NCI-H2227 (cell line): ENCODE measurements around the gene PLPP3.

Experiments
- DNase-seq: peaks from one replicate; lab custom pipeline; 2025; ENCODE audit not compliant: unreplicated experiment; lab: John Stamatoyannopoulos, UW

PLPP3 gene

GRCh38 chr1:56501426-56501825 lies 77.9 kb downstream of the PLPP3 start:
- no peak for DNase-seq

DNA sequence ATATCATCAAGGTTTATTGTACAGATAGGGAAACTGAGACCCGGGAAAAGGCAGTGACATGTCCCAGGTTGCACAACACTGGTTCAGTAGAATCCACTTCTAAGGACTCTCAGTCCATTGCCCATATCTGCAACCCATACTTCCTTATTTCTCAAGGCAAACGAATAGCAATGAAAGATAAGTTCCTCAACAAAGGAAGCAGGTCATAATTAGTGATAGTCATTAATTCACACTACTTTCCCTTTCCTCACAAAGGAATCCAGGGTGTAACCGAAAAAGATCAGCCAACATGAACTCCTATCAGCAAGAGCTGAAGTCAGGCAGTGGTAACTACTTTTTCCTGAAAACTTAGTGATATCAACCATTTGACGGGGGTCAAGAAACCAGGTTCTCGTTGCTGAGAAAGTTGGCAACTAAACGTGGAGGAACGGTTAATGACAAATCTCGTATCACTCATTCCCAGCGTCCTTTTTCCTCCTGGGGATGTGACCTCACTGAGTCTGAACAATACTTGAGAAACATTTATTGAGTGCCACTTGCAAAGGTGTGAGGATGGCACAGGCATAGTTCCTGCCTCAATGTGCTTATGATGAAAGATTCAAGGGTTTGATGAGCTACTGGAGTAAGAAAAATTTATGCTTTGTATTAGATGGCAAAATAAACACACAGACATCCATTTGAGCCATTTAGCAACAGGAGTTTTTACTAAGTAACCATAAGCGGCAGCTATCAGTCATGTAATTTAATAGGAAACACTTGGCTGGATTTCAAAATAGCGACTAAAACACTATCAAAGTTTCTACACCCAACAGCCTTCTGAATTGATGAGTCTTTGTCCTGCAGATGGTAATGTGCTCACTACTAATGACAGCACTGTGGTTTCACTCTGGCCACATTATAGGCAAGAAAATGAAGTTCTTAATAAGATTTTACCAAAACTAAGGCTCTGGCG lies 82.3 kb downstream of the PLPP3 start:
- no peak for DNase-seq

GRCh38 chr1:56496158-56496557 lies 83.2 kb downstream of the PLPP3 start:
- DNase-seq = no peak

- no peak for DNase-seq
These were observed 83.8 kb downstream of the PLPP3 start for GRCh38 chr1:56495538-56495937.

DNA sequence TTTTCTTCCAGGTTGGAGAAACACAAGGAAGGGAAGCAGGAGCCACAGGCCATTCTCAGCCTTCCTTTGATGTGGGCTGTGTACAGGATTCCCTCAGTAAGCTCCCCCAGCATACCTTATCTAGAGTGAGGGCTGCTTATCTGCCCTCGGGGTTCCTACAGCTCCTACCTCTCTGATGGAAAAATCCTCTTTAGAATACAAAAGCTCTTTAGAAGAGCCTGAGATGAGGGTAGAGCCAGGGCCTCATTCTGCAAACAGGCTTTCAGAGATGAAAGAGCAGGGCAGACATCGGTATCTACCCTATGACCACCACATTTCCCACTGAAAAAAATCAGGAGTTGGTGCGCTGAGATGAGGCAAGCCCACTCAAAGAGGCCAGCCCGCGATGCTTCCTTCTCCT lies 85.1 kb downstream of the PLPP3 start:
- no peak for DNase-seq

DNA sequence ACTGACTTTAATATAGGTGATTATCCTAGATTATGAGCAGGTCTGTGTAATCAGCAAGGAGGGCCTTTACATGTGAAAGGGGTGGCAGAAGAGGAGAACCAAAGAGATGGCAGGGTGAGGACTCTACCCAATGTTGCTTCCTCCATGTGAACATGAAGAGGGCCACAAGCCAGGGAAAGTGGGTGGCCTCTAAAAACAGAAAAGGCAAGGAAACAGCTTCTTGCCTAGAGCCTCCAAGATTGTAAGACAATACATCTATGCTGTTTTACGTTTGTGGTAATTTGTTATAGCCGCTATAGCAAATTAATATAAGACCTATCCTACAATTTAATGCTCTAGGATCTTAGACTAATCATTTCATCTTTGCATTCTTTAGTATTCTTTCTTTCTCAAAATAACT lies 85.5 kb downstream of the PLPP3 start:
- no peak for DNase-seq

DNA sequence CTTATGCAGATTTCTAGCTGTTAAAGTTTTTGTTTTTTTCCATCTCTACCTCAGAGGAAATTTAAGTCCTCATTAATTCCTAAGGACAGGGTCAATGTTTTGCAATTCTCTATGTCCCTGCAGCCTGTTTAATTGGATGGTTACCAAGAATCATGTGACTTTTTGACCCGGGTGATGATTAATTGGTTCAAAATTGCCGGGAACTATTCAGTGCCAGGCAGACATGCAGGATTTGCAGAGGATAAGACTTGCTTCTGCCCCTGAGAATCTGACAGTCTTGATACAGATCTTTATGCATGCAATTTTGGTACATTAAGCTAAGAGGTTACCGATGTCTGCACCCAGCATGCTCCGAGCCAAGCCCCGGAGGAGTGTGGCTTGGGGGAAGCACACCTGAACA lies 87.9 kb downstream of the PLPP3 start:
- DNase-seq = no peak

GRCh38 chr1:56490619-56491018 lies 88.7 kb downstream of the PLPP3 start:
- no peak for DNase-seq

- DNase-seq = no peak
These were observed 89.7 kb downstream of the PLPP3 start for GRCh38 chr1:56489695-56490094.

DNA sequence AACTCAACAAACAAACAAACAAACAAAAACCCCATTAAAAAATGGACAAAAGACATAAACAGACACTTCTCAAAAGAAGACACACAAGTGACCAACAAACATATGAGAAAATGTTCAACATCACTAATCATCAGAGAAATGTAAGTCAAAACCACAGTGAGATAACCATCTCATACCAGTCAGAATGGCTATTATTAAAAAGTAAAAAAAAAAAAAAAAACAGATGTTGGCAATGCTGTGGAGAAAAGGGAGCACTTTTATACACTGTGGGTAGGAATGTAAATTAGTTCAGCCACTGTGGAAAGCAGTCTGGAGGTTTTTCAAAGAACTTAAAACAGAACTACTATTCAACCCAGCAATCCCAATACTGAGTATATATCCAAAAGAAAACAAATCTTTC lies 94.7 kb downstream of the PLPP3 start:
- DNase-seq = no peak

DNA sequence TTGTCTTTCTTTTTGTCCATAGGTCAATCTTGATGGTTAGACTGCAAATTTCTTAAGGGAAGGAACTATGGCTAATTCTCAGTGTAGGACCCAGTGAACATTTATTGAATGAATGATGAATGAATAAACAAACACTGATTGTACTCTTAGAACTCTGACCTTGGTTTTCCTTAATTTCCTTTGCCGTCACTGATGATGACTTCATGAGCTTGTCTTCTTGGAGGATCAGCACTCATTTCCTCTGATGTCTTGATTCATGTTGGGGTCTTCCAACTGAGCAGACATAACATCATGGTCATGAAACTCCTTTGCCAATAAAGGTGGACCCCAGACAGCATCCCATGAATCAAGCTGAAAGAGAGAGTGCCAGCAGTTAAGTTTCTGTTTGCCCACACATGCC lies 96.3 kb downstream of the PLPP3 start:
- no peak for DNase-seq

DNA sequence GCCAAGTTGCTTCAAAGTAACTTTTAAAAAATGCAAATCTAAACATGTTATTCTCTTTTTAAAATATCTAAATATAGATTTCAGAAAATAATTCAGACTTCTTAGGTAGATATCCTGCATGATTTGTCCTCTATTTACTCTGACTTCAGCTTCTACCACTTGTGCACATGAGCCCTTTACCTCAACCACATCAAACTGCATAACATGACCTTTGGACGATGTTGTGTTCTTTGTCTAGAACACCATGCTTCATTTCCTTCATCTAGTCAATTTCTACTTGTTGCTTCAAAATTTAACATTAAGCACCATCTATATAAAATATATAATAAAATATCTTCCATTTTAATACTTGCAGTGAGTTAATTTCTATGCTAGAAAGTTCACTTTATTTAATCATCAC lies 96.9 kb downstream of the PLPP3 start:
- no peak for DNase-seq

DNA sequence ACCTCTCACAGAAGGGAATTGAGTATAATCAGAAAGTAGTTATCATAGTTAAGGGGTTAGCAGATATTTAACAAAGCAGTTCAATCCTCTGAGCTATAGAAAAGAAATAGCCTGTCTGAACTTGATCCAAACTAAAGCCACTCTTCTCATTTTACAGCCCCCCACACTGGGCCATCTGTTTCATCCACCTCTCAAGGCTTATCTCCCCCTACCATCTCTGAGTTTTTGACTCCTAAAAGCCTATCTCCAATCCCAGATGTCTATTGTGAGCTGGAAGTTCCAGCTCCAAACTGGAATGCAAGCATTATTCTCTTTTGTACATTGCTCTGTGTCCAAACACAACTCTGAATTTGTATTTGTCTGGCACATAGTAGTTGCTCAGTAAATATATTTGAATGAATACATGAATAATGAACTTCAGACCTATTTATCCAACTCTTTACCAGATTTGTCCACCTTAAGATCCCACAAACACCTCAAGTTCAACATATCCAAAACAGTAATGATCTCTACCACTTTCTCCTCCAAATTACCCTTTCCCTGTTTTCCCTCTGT lies 98.1 kb downstream of the PLPP3 start:
- DNase-seq = no peak

DNA sequence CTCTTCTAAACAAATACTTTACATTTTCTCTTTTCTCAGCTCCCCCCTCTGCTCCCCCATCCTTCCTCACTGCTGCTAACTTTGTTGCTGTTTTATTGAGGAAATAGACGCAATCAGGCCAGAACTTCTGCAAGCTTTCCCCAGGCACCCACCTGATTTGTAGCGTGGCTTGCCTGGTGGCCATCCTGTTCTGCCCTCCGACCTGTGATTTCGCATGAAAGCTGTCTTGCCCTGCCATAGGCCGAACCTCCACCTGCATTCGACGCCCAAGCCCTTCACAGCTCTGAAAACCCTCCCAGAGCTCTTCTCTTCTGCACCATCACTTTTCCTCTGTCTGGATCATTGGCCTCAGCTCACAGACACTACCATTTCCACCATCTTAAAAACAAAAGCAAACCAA lies 100.6 kb downstream of the PLPP3 start:
- no peak for DNase-seq

DNA sequence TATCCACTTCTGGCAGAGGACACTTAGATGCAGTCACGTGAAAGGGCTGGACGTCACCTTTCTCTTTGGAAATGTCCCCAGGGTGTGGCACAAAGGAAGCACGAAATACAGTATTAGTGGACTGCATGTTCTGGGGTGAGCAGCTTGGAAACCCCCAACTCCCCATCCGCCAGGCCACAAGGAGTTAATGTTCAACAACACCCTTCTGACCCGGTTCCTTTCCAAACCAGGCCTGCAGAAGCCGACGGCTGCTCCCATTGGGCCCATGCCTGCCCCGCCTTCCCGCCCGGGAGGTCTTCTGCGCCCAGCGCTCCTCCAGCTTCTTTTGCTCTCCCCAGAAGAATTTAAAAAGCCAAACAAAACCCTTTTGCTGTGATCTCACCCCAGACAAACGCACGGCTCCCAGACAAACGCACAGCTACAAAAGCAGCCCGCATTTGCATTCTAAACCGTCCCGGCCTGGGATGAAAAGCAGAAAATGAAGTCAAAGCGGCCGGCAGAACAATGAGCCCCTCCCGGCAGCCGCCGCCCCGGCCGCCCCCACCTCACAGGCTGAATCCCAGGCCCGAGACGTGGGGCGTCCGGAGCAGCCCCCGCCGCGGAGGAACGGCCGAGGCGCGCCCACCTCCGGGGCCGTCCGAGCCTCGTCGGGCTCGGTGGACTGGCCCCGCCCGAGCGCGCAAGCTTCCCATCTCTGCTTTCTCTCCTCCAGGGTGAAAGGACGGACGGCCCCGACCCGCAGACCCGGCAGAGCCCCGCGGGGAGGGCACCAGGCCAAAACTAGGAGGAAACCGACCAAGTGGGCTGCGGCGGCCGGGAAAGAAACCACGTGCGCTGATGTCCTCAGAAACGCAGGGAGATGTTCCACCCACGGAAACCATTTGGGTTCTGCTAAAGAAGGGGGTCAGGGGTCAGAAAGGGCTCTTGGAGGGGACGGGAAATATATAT lies 101.9 kb downstream of the PLPP3 start:
- DNase-seq = peak; percentile 36

DNA sequence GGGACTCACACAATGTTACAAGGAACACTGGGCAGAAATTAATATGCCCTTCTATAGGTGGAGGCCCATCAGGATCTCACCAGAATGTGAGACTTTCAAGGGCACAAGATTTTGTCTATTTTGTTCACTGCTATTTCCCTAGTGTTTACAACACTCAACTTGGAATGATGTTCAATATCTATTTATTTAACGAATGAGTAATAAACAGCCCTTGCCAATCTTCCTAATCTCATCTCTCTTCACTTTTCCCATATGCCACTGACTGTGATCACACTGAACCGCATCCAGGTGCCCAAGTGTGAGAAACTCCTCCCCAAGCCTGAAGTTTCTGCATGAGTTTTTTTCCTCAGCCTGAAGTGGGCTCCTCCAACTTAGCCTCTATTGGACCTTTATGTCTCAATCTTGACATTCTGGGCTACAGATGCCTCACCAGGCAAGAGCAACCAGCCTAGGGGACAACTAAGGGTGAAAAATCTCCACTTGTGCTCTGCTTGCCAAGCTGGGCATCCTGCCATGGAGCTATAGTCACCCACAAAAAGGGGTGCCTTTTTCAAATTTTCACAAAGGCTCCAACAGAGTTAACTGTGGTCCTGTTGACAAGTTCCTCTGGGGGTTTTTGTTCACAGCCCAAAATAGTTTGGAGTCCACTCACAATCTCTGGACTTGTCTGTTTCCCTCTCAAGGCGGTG lies 105.6 kb downstream of the PLPP3 start:
- no peak for DNase-seq

GRCh38 chr1:56472860-56473259 lies 106.5 kb downstream of the PLPP3 start:
- no peak for DNase-seq

- DNase-seq = no peak
These were observed 109.6 kb downstream of the PLPP3 start for GRCh38 chr1:56469640-56470371.

DNA sequence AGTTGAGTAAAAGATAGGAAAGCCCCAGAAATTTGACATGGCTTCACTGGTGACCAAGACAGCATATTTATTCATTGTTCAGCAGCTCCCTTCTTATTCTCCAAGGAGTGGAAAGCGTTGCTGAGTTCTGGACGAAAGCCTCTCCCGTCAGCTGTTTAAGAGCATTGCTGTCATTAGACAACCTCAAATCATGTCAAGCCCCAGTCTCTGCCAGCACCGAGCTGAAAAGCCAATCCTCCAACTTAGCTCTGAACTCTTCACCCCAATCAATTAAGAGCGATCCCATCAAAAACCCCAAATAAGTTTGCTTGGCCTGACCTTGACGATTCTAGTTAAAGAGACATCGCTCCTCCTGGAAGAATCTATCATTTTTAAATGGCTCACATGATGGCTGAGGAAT lies 110.8 kb downstream of the PLPP3 start:
- no peak for DNase-seq

- DNase-seq = no peak
These were observed 112.8 kb downstream of the PLPP3 start for GRCh38 chr1:56466538-56466937.
